AG10803 (cell line): ENCODE measurements around the gene PAX5.

Experiments used
- DNase-seq: peaks from one replicate; pipeline ENCODE4 v3.0.0; 2010; ENCODE audit warnings: low read depth
- H3K4me3 ChIP-seq: 2 replicates; pipeline ENCODE4 v1.5.1; 2011; ENCODE audit warnings: mild to moderate bottlenecking, low read length, control low read depth
- TF ChIP-seq, protein P1 (sequence below): conservative IDR thresholded peaks from 2 replicates; pipeline ENCODE4 v1.5.1; 2011; ENCODE audit warnings: mild to moderate bottlenecking, low read length, control low read depth, inconsistent platforms

Gene PAX5

DNA sequence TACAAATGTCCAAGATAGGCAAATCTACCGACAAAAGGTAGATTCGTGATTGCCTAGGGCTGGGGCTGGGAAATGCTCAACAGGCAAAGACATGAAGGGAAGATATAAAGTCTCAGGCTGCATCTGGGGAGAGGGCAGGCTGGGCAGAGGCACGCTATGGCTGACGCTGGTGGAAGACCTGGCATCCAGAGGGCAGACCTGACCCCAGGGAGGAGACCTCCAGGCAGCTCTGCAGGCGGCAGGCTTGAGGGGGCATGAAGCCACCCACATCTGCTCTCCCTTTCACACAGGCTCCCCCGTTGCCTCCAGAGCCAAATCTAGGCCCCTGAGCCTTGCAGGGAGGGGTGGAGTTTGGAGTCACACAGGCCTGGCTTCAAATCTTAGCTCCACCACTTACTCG, 145.5 kb downstream of the PAX5 start:
- TF ChIP-seq, protein P1, sequence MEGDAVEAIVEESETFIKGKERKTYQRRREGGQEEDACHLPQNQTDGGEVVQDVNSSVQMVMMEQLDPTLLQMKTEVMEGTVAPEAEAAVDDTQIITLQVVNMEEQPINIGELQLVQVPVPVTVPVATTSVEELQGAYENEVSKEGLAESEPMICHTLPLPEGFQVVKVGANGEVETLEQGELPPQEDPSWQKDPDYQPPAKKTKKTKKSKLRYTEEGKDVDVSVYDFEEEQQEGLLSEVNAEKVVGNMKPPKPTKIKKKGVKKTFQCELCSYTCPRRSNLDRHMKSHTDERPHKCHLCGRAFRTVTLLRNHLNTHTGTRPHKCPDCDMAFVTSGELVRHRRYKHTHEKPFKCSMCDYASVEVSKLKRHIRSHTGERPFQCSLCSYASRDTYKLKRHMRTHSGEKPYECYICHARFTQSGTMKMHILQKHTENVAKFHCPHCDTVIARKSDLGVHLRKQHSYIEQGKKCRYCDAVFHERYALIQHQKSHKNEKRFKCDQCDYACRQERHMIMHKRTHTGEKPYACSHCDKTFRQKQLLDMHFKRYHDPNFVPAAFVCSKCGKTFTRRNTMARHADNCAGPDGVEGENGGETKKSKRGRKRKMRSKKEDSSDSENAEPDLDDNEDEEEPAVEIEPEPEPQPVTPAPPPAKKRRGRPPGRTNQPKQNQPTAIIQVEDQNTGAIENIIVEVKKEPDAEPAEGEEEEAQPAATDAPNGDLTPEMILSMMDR, result no peak
- DNase-seq, result no peak
- no peak overlapping the region for H3K4me3 ChIP-seq

DNA sequence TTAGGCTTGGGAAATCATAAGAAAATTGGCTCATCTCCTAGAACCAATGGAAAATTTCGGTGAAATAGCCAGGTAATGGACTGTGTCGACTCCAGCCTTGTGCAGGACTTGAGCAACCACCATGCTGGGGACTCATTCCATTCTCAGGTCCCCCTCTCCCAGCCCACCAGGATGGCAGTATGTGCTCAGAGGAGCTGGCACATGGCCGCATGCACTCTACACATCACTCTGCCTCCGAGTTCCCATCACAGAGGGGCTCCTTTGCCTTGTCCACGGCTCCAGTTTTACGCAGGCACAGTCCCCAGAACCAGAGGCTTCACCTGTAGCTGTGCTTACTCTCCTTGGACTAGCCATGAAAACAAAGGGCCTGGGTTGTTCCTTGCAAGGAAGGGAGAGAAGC, 149.3 kb downstream of the PAX5 start:
- no peak overlapping the region for H3K4me3 ChIP-seq
- TF ChIP-seq, protein P1, result no peak
- DNase-seq, result no peak

DNA sequence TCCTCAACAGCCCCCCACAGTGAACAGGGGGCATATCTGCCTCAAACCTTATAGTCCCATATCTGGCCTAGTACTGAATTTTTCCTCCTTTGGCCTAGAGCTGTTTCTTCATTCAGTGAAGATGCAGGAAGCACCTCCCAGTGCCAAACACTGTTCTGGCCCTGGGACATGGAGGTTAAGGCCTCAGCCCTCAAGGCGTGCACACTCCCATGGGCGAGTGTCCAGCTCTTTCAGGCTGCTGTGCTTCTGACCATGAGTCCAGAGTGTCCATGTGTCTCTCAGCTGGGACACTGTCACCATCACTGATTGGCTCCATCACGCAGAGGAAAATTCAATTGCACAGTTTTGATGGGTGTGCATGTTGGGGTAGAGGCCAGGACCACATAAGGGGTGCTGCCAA, 151.5 kb downstream of the PAX5 start:
- no peak for DNase-seq
- no peak overlapping the region for H3K4me3 ChIP-seq

DNA sequence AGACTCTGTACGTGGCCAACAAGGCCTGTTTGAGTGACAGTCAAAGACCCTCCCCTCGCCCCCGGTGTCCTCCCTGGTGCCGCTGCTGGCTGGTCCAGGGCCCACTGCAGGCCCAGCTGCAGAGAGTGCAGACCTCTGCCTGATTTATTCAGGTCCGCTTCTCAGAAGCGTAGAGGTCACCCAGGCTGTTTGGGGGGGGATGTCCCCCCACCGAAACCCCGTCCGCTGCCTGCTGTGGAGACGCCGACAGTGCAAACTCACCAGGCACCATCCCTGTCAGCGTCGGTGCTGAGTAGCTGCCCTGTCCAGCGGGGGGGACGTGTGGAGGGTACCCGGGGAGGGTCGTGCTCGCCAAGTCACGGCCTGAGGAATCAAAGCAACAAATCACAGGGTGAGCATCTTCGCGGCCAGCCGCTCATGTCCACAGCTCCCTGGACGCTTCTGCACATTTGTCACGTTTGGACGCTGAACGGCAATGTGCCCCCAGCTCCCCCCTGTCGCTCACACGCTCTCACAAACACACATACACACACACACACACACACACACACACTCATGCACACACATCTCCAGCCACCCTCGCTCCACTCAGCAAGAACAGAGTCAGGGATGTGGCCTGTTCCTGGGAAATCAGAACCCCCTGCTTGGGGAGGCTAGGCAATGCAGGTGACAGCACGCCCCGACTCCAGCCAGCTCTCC, 152.2 kb downstream of the PAX5 start:
- DNase-seq, result no peak
- TF ChIP-seq, protein P1, result no peak
- no peak overlapping the region for H3K4me3 ChIP-seq

More for the DNA sequence above, 151.5 kb downstream of the PAX5 start:
- TF ChIP-seq, protein P1, result no peak

DNA sequence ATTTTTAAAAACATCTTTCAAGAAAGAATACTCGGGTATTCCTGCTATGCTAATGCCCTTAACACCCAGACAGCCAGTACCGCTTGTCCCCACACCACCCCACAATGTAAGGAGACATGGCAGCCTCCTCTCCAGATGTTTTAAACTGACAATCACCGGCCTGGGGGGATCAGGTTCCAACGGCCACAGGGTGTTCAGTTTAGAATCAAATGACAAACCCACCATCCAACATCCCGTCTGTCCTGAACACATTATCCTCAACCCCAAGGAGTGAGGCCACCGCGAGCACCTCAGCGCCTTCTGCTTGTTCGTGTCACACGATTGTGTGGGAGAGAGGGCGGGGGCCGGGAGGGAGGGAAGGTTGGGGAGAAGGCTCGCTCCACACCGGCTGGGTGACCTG, 152.8 kb downstream of the PAX5 start:
- TF ChIP-seq, protein P1, result no peak
- no peak overlapping the region for H3K4me3 ChIP-seq
- DNase-seq, result no peak

DNA sequence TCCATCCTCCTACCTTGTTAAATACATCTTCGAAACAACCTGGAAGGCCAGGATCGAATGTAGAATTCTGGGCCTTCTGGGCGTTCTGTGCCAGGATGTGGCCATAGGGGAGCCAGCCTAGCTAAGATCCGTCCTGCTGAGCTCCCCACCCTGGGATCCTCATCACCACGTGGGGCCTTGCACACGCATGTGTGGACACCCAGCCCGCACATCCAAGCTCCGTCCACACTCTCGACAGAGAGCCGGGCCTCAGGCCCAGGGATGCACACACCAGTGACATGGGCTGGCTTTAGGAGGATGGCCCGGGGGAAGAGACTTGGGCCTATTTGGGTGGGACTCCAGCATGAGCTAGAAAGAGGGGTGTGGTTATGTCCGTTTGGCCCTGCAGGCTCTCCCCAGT, 154.0 kb downstream of the PAX5 start:
- no peak overlapping the region for H3K4me3 ChIP-seq
- no peak for DNase-seq
- TF ChIP-seq, protein P1, result no peak
